Transverse colon (tissue), 3 donors: ENCODE data around the gene BSND.

ENCODE experiments used
- POLR2A ChIP-seq: fragments of 450-650 bp; IDR thresholded peaks from one replicate; pipeline ENCODE4 v1.6.1; 2016; ENCODE audit warnings: antibody characterized with exemption, mild to moderate bottlenecking, moderate library complexity
- TF ChIP-seq, protein P1 (sequence below), 5 experiments: fragments of 200-600 bp in 3 of 5; fragments of 450-650 bp in 2 of 5; sonication (generic) in 3 of 5; IDR thresholded peaks; 1 replicate in 2 of 5; 2 replicates in 3 of 5; pipeline ENCODE4 v1.5.1; 2016 to 2017; ENCODE audit warnings: antibody characterized with exemption in 5 of 5, inconsistent platforms in 3 of 5, mild to moderate bottlenecking in 2 of 5, moderate library complexity in 1 of 5

DNA sequence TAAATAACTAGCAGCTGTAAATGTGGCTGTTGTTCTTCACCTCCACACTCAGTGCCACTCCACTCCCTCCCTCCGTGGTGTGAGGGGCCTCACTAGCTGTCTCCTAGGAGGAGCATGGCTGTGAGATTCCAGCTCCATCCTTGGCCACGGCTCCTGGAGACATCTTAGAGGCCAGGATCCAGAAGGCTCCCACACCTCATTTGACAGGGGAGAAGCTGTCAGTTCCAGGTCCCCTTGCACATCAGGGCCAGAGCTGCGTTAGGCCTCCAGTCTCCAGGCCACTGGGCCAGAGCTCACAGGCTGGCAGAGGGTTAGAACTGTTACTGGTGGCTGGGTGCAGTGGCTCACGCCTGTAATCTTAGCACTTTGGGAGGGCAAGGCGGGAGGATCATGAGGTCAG is 55.7 kb downstream of the BSND start:
- TF ChIP-seq, protein P1, sequence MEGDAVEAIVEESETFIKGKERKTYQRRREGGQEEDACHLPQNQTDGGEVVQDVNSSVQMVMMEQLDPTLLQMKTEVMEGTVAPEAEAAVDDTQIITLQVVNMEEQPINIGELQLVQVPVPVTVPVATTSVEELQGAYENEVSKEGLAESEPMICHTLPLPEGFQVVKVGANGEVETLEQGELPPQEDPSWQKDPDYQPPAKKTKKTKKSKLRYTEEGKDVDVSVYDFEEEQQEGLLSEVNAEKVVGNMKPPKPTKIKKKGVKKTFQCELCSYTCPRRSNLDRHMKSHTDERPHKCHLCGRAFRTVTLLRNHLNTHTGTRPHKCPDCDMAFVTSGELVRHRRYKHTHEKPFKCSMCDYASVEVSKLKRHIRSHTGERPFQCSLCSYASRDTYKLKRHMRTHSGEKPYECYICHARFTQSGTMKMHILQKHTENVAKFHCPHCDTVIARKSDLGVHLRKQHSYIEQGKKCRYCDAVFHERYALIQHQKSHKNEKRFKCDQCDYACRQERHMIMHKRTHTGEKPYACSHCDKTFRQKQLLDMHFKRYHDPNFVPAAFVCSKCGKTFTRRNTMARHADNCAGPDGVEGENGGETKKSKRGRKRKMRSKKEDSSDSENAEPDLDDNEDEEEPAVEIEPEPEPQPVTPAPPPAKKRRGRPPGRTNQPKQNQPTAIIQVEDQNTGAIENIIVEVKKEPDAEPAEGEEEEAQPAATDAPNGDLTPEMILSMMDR (IDR thresholded peaks at IDR 0.05), result no peak
- TF ChIP-seq POLR2A, result no peak
